CD1c-positive myeloid dendritic cell (primary cell): ENCODE results near the gene ARL11.
"Not testable (repeated sequence)": the region's sequence is repeated elsewhere in the genome, so short reads cannot be mapped to it uniquely, and the experiment has no call there.

Experiments
- DNase-seq: peaks from one replicate; pipeline ENCODE4 v3.0.0-alpha.2; 2016; ENCODE audit errors: extremely low spot score

ARL11 gene

GRCh38 chr13:49612042-49612441 is 16.3 kb upstream of the ARL11 start:
- DNase-seq = not testable (repeated sequence)

DNA sequence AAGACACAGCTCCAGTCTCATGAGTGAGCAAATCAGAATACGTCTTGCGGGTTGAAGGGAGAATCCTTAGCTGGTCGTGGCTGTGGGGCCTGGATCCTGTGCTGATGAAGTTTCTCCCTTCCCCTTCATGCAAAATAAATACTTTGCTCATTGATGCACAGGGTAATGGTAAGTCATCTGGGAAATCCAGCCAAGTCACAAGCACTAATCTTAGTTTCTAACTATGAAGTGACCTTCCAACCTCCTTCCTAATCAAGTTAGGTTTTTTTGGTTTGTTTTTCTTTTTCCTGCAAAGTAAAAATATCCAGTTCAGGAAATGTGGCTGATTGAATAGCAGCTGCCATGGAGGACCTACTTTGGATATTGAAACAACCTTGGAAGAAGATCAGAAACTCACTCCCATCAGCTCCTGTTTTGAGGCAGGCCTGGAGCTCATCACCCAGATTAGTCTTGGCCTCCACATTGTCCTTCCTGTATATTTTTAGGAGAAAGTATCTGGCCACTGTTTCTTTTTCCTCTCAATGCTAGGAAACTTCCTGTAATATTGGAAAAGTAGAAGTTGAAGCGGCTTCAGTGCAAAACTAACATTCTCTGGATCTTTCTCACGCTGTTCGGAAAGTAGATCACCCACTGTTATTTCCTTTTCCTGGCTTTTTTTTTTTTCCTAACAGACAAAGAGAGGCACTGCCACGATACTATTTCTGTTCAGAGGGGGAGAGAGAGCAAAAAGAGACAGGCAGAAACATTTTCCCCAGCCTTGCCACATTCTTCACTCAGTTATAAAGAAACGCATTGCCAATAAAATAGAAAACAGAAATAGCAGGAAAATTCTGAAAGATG is 12.3 kb upstream of the ARL11 start:
- no peak for DNase-seq

DNA sequence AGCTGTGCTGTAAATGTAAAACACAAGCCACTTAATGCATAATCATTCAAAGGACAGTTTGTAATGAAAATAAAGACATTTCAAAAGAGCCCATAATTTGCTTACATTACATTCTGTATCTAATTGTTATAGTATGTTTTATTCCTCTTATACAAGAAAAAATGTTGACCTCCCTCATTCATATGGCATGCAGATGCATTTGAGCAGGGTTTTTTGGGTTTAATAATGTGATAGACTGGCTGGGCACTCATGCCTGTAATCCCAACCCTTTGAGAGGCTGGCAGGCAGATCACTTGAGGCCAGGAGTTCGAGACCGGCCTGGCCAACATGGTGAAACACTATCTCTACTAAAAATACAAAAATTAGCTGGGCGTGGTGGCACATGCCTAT is 11.6 kb upstream of the ARL11 start:
- DNase-seq = no peak

DNA sequence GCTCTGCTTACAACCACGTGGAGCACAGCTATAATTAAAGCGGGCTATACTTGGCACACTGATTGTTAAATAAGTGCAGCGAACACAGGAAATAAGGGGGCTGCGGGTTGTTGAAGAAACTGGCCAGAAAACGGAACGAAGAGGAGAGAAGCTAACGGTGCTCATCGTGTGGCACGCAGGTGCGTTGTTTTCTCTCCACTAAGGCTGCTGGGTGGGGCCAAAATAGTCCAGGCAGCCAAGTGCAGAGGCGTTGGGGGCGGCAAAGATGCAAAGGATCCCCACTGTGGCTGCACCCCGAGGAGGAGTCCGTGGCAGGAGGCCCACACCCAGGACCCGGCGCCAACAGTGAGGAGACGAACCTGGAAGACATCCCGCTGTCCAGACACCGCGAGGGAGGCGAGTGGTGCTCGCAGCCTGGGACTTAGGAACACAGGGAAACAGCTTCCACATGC is 8.1 kb upstream of the ARL11 start:
- no peak for DNase-seq

- no peak for DNase-seq
Observed at GRCh38 chr13:49622174-49622946, 5.9 kb upstream of the ARL11 start.

GRCh38 chr13:49624229-49624628 is 4.1 kb upstream of the ARL11 start:
- no peak for DNase-seq

DNA sequence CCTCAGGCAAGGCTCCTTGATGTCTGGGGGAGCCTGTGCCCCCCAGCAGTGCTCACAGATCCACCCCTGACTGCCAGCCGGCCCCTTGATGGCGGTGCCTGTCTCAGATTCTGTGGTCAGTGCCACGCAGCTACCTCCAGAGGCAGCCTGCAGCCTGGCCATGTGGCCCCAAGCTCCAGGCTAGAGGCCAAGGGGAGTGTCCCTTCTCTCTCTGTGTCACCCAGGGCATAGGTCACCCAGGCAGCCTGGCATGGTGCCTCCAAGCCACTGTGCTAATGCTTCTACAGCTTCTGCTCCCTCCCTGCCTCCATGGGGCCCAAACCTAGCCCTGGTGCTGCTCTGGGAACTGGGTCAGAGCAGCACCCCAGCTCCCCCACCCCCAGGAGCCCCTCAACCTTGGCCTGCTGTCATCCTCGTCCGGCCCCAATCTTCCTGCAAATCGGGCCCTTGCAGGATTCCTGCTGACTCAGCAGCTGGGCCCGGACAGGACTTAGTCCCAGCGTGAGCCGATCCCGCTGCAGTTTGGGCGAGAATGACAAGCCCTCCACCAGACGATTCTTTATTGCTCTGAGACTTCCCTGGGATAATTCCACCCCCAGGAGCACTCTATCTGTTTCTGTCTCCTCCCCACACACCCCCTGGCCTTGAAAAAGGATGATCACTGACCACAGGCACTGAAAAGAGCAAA is 2.8 kb upstream of the ARL11 start:
- peak; percentile 52 for DNase-seq

DNA sequence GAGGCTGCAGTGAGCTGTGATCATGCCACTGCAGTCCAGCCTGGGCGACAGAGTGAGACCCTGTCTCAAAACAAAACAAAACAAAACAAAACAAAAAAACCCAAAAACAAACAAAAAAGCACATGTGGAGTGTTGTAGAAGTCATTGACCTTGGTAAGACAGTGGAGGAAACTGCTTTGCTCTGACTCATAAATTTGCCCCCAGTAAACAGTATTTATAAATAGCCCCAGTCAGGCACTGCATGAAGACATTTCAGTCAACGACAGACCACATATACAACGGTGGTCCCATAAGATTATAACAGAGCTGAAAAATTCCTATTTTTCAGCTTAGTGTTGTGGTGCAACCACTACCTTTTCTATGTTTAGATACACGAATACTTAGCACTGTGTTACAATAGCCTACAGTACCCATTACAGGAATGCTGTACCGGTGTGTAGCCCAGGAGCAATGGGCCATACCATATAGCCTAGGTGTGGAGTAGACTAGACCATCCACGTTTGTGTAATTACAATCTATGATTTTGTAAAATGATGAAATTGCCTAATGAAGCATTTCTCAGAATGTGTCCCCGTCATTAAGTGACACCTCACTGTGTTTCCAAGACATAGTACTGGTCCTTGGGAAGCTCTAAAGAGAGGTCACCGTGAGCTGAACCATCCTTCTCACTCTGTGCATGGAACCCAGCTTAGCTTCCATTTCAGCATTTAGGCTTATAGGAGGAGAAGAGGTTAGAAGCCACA is 1.1 kb downstream of the ARL11 start:
- no peak for DNase-seq

GRCh38 chr13:49629947-49630346 is 1.6 kb downstream of the ARL11 start:
- no peak for DNase-seq

GRCh38 chr13:49630580-49630979 is 2.3 kb downstream of the ARL11 start:
- no peak for DNase-seq

DNA sequence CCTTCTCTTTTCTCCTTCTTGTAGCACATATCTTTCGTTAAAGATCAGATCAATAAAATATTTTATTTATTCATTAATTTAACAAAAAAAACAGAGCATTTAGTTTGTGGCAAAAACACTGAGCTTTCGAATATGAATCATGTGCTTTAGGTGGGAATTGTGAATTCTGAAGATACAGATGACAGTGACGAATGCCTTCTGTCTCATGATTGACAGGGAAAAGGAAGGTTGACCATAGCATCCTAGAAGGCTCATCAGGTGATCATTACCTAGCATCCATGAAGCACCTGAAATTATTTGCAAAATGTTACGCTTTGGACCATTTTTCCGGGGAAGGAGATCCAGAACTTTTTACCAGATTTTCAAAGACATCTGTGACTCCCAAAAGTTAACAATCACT is 3.8 kb downstream of the ARL11 start:
- DNase-seq = no peak

- DNase-seq = no peak
Observed at GRCh38 chr13:49633710-49634109, 5.4 kb downstream of the ARL11 start.

DNA sequence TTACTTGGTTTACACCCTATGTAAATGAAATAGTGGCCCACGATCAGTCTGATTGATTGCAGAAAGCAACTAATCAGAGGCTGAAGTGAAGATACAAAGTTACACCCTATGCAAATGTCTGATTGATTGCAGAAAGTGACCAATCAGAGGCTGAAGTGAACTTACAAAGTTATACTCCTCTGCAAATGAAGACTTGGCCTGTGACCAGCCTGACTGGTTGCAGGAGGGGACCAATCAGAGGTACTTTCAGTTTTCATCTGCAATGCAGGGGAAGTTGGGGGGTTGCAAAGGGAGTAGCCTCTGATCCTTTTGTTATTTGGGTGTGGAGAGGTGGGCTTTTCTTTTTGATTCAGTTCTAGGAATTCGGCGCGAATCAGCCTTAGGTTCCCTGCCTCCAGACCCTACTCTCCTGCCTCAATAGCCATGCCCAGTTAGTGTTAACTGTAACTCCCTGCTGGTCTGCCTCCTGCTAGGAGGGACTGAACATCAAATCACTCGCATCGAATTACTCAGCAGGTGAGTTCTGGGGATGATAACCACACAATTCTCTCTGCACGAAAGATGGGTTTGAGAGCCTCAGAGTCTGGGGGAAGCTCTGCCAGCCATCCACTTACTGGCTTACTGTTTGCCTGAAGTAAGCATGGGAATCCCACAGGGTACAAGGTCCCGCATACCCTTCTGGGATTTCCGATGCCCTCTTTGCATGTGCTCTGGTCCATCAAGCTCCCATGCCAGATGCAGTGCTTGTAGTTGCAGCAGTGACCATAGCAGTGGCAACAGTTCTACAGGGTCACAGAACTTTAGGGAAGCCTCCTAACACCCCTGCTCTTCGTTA is 7.5 kb downstream of the ARL11 start:
- DNase-seq = peak; percentile 50

DNA sequence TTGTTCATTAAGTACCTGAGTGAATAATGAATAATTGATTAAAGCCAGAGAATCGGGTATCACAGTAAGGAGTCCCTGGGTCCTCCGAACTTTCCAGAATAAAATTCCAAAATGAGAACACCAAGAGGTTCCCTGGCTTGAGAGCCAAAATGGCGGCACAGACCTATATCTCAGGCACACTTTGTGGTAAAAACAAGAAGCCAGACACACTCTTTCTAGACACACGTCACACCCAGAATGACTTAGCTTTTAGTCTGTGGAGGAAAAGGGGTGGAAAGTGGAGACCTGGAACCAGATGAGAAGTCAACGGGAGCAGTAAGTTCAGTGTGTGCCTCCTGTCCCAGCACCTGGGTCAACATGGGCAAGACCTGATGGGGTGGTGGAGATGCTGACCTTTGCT is 8.4 kb downstream of the ARL11 start:
- no peak for DNase-seq

GRCh38 chr13:49638030-49638743 is 9.9 kb downstream of the ARL11 start:
- no peak for DNase-seq

DNA sequence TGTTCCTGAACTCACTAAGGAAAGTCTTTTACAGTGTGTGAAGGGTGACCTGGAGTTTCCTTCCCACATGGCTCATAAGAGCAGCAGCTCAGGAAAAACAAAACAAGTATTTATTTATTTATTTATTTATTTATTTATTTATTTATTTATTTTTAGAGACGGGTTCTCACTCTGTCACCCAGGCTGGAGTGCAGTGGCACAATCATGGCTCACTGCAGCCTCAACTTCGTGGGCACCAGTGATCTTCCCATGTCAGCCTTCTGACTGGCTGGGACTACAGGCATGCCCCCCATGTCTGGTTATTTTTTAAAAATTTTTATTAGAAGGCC is 10.4 kb downstream of the ARL11 start:
- no peak for DNase-seq

GRCh38 chr13:49641801-49642291 is 13.5 kb downstream of the ARL11 start:
- DNase-seq = peak; percentile 89

DNA sequence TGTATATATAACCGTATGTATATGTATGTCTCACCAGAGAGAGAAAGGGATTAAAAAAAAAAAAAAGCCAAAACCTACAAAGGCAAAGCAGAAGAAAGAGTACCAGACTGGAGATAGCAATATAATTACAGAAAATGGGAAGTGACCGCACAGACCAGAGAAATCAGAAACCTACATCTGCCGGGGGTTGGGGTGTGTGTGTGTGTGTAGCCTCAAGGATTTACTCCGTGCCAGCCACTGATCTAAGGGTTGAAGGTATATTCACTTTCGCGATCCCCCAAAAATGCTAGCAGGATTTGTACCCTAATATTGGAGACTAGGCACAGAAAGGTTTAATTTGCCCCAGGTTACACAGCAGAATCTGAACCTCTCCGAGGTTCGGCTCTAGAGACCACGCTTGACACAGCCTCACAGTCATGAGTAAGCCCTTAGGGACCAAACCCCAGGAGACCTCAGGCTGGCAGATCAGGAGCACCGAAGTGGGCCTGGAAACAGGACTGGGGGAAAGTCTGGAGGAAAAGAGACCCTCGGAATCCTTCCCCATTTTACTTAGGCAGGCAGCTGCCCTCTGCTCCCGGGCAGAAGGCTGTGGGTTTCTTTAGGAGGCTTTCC is 14.8 kb downstream of the ARL11 start:
- DNase-seq = peak; percentile 59

GRCh38 chr13:49645451-49645850 is 17.1 kb downstream of the ARL11 start:
- DNase-seq = no peak

DNA sequence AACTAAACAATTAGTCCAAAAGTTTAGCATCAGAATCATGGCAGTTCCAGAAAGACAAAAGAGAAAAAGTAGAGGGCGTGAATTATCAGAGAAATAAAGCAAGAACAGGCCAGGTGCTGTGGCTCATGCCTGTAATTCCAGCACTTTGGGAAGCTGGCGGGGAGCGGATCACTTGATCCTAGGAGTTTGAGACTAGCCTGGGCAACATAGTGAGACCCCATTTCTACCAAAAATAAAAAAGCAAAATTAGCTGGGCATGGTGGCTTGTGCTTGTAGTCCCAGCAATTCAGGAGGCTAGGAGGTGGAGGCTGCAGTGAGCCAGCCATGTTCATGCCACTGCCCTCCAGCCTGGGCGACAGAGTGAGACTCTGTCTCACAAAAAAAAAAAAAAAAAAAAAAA is 18.4 kb downstream of the ARL11 start:
- no peak for DNase-seq
